Measurements from ENCODE around the gene TMEM37.

TMEM37 gene

GRCh38 chr2:119478188-119478977, 46.7 kb downstream of the TMEM37 start:
- no peak for DNase-seq (ENCODE audit: low read depth in 2 of 2)

GRCh38 chr2:119478978-119479295, 47.3 kb downstream of the TMEM37 start:
- DNase-seq (ENCODE audit: low read depth in 2 of 2): no peak

- DNase-seq (ENCODE audit: low read depth in 2 of 2): no peak
These were observed 48.5 kb downstream of the TMEM37 start for GRCh38 chr2:119480184-119480583.

GRCh38 chr2:119480718-119481142, 49.1 kb downstream of the TMEM37 start:
- no peak for DNase-seq (ENCODE audit: low read depth in 2 of 2)

GRCh38 chr2:119481501-119482455, 50.1 kb downstream of the TMEM37 start:
- no peak for DNase-seq (ENCODE audit: low read depth in 2 of 2)

GRCh38 chr2:119482481-119483394, 51.1 kb downstream of the TMEM37 start:
- DNase-seq (ENCODE audit: low read depth in 2 of 2): no peak

GRCh38 chr2:119483395-119483753, 51.7 kb downstream of the TMEM37 start:
- DNase-seq (ENCODE audit: low read depth in 2 of 2): no peak

GRCh38 chr2:119483896-119484718, 52.5 kb downstream of the TMEM37 start:
- DNase-seq (ENCODE audit: low read depth in 2 of 2): no peak

- DNase-seq (ENCODE audit: low read depth in 2 of 2): no peak
These were observed 53.2 kb downstream of the TMEM37 start for GRCh38 chr2:119484834-119485233.

GRCh38 chr2:119485336-119486110, 53.9 kb downstream of the TMEM37 start:
- no peak for DNase-seq (ENCODE audit: low read depth in 2 of 2)

- no peak for DNase-seq (ENCODE audit: low read depth in 2 of 2)
These were observed 54.7 kb downstream of the TMEM37 start for GRCh38 chr2:119486196-119486827.

- no peak for DNase-seq (ENCODE audit: low read depth in 2 of 2)
These were observed 55.2 kb downstream of the TMEM37 start for GRCh38 chr2:119486886-119487285.

GRCh38 chr2:119487434-119488244, 56.0 kb downstream of the TMEM37 start:
- DNase-seq (ENCODE audit: low read depth in 2 of 2): no peak
